Neural progenitor cell (in vitro differentiated cells): ENCODE results near the gene ANAPC5. TPM values are rescaled to one million over a fixed set of nuclear protein-coding genes. Genes with fewer than 3 reads are reported as not detected.

Experiments
- DNase-seq: peaks from one replicate; pipeline ENCODE4 v3.0.0-alpha.2; 2016; ENCODE audit warnings: low spot score
- H2AFZ ChIP-seq: fragments of 200-600 bp; sonication (generic); replicated peaks from 2 replicates; pipeline ENCODE4 v1.6.1; 2016; ENCODE audit warnings: antibody characterized with exemption
- H3F3A ChIP-seq: fragments of 200-600 bp; sonication (generic); 2 replicates; pipeline ENCODE4 v1.6.1; 2016; ENCODE audit warnings: antibody characterized with exemption, low read depth
- H3K27ac ChIP-seq: fragments of 200-600 bp; sonication (generic); 2 replicates; pipeline ENCODE4 v1.5.1; 2016; ENCODE audit warnings: mild to moderate bottlenecking
- H3K27me3 ChIP-seq: fragments of 200-600 bp; sonication (generic); 2 replicates; pipeline ENCODE4 v1.6.1; 2016; ENCODE audit warnings: mild to moderate bottlenecking, moderate library complexity
- H3K36me3 ChIP-seq: fragments of 200-600 bp; sonication (generic); 2 replicates; pipeline ENCODE4 v1.5.1; 2016
- H3K4me1 ChIP-seq: fragments of 200-600 bp; sonication (generic); 2 replicates; pipeline ENCODE4 v1.6.1; 2016; ENCODE audit warnings: mixed run types
- H3K4me2 ChIP-seq: fragments of 200-600 bp; sonication (generic); 2 replicates; pipeline ENCODE4 v1.6.1; 2016
- H3K4me3 ChIP-seq: fragments of 200-600 bp; sonication (generic); 2 replicates; pipeline ENCODE4 v1.5.1; 2016
- H3K79me2 ChIP-seq: fragments of 200-600 bp; sonication (generic); 2 replicates; pipeline ENCODE4 v1.6.1; 2016; ENCODE audit warnings: low read depth
- H3K9ac ChIP-seq: fragments of 200-600 bp; sonication (generic); 2 replicates; pipeline ENCODE4 v1.6.1; 2016
- H3K9me3 ChIP-seq: fragments of 200-600 bp; sonication (generic); 2 replicates; pipeline ENCODE4 v1.5.1; 2016; ENCODE audit warnings: low read depth
- H4K20me1 ChIP-seq: fragments of 200-600 bp; sonication (generic); 2 replicates; pipeline ENCODE4 v1.6.1; 2016; ENCODE audit warnings: low read depth
- H3K27ac Mint-ChIP-seq: 3 replicates; pipeline ENCODE4 v1.8.0; 2021; ENCODE audit warnings: mixed read lengths
- H3K27me3 Mint-ChIP-seq: 2 replicates; pipeline ENCODE4 v1.8.0; 2022; ENCODE audit warnings: low read depth, mild to moderate bottlenecking, inconsistent platforms, moderate library complexity, mixed read lengths; ENCODE audit not compliant: insufficient read depth
- H3K36me3 Mint-ChIP-seq: 3 replicates; pipeline ENCODE4 v1.8.0; 2021; ENCODE audit warnings: mixed read lengths
- H3K4me1 Mint-ChIP-seq: 3 replicates; pipeline ENCODE4 v1.8.0; 2021; ENCODE audit warnings: mixed read lengths
- H3K4me3 Mint-ChIP-seq: 3 replicates; pipeline ENCODE4 v1.8.0; 2021; ENCODE audit warnings: mild to moderate bottlenecking, moderate library complexity, mixed read lengths
- H3K9me3 Mint-ChIP-seq: 3 replicates; pipeline ENCODE4 v1.8.0; 2020; ENCODE audit warnings: mixed read lengths
- CTCF ChIP-seq: fragments of 200-600 bp; sonication (generic); IDR thresholded peaks from 2 replicates; pipeline ENCODE4 v1.5.1; 2017; ENCODE audit warnings: antibody characterized with exemption, mild to moderate bottlenecking
- EZH2 ChIP-seq: fragments of 200-600 bp; sonication (generic); IDR thresholded peaks from 2 replicates; pipeline ENCODE4 v1.6.1; 2017; ENCODE audit warnings: antibody characterized with exemption, mild to moderate bottlenecking, moderate library complexity
- EZH2phosphoT487 ChIP-seq: fragments of 200-600 bp; sonication (generic); IDR thresholded peaks from 2 replicates; pipeline ENCODE4 v1.6.1; 2017; ENCODE audit warnings: antibody characterized with exemption
- total RNA-seq: library from RNA; depleted of rRNA; stranded (reverse); fragments of >200 nt; gene quantifications from 2 replicates; pipeline ENCODE4 v1.2.3, GENCODE V29; 2015; ENCODE audit warnings: low replicate concordance

The ANAPC5 gene
- total RNA-seq, 1 donor from 2014 or later: 190 TPM

- peaks cover 2% of the 10 kb centered on the region for H3K27me3 Mint-ChIP-seq
- H3K4me3 ChIP-seq: no peak overlapping the region
- no peaks in the 10 kb centered on the region for H3K4me1 ChIP-seq
- no peak for TF ChIP-seq EZH2
- no peak for TF ChIP-seq CTCF
- TF ChIP-seq EZH2phosphoT487: no peak
- DNase-seq: no peak
- no peaks in the 10 kb centered on the region for H3K36me3 ChIP-seq
- H3K9me3 Mint-ChIP-seq: no peaks in the 10 kb centered on the region
- no peaks in the 10 kb centered on the region for H4K20me1 ChIP-seq
- peak overlapping the region; percentile 47 for H3K27ac Mint-ChIP-seq
- no peak overlapping the region for H3K9ac ChIP-seq
- no peaks in the 10 kb centered on the region for H3K36me3 Mint-ChIP-seq
- no peak overlapping the region for H3K27ac ChIP-seq
- no peaks in the 10 kb centered on the region for H3K79me2 ChIP-seq
- peak overlapping the region; percentile 0 for H2AFZ ChIP-seq
- no peaks in the 10 kb centered on the region for H3F3A ChIP-seq
- H3K4me1 Mint-ChIP-seq: peaks cover 6% of the 10 kb centered on the region
- no peaks in the 10 kb centered on the region for H3K27me3 ChIP-seq
- no peaks in the 10 kb centered on the region for H3K9me3 ChIP-seq
- H3K4me2 ChIP-seq: no peak overlapping the region
- no peak overlapping the region for H3K4me3 Mint-ChIP-seq
Measured at GRCh38 chr12:121365416-121366062, 13.3 kb upstream of the ANAPC5 start.

DNA sequence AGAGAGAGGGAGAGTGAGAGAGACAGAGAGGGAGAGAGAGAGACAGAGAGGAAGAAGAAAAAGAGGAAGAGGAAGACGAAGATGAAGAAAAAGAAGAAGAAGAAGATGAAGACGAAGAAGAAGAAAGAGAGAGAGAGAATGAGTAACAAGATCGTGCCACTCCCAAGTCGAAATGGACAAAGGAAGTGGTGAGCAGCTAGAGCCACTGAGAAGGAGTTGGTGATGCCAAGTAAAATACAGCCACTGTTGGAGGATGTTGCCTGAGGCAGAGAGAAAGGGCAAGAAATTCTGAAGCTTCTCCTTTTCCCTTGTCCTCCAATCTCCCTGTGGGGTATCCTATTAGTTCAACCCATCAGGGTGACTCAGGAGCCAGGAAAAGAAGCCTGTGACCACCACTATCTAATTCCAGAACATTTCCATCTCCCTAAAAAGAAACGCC, 12.5 kb upstream of the ANAPC5 start:
- Histone ChIP-seq H3K27me3 (no peaks in the 10 kb centered on the region), H4K20me1 (no peaks in the 10 kb centered on the region), H3K4me3 (no peak overlapping the region), H3K9ac (no peak overlapping the region), H3F3A (no peaks in the 10 kb centered on the region), H3K27ac (no peak overlapping the region), H3K4me1 (no peaks in the 10 kb centered on the region), H3K79me2 (no peaks in the 10 kb centered on the region), H3K4me2 (no peak overlapping the region), H3K36me3 (no peaks in the 10 kb centered on the region), H2AFZ (peak overlapping the region; percentile 50), H3K9me3 (no peaks in the 10 kb centered on the region)
- H3K4me1 Mint-ChIP-seq: peaks cover 6% of the 10 kb centered on the region
- no peak for DNase-seq
- no peaks in the 10 kb centered on the region for H3K9me3 Mint-ChIP-seq
- no peaks in the 10 kb centered on the region for H3K36me3 Mint-ChIP-seq
- H3K27me3 Mint-ChIP-seq: peaks cover 2% of the 10 kb centered on the region
- H3K4me3 Mint-ChIP-seq: no peak overlapping the region
- TF ChIP-seq EZH2phosphoT487 (no peak), EZH2 (no peak), CTCF (no peak)
- H3K27ac Mint-ChIP-seq: no peak overlapping the region

DNA sequence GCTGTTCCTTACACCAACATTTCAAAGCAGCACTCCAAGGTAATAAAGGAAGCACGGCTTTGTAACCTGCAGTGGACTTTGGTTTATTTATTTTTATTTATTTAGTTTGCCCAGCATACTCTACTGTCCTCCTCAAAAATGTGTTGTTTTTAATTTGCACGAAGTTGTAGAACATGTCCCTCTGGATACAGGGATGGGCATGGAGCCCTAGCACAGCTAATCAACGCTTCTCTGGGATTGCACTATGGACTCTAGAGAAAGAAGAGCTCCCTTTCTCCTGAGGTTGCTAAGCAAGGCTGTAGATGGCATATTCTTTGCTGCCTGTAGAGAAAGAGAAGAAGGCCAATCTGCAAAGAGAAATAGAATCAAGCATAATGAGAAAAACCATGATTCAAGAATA, 5.9 kb upstream of the ANAPC5 start:
- H3K4me3 ChIP-seq: no peak overlapping the region
- H3K4me1 Mint-ChIP-seq: peaks cover 2% of the 10 kb centered on the region
- no peaks in the 10 kb centered on the region for H4K20me1 ChIP-seq
- no peak overlapping the region for H3K9ac ChIP-seq
- TF ChIP-seq EZH2: no peak
- no peak for TF ChIP-seq EZH2phosphoT487
- no peak for TF ChIP-seq CTCF
- no peaks in the 10 kb centered on the region for H3K36me3 Mint-ChIP-seq
- H3K36me3 ChIP-seq: no peaks in the 10 kb centered on the region
- H2AFZ ChIP-seq: no peak overlapping the region
- no peak overlapping the region for H3K27ac Mint-ChIP-seq
- H3K79me2 ChIP-seq: no peaks in the 10 kb centered on the region
- no peaks in the 10 kb centered on the region for H3K9me3 ChIP-seq
- no peak overlapping the region for H3K4me2 ChIP-seq
- H3K9me3 Mint-ChIP-seq: no peaks in the 10 kb centered on the region
- H3K27ac ChIP-seq: no peak overlapping the region
- H3K4me3 Mint-ChIP-seq: no peak overlapping the region
- DNase-seq: no peak
- H3F3A ChIP-seq: peaks cover 3% of the 10 kb centered on the region
- H3K27me3 ChIP-seq: no peaks in the 10 kb centered on the region
- peaks cover 3% of the 10 kb centered on the region for H3K27me3 Mint-ChIP-seq
- H3K4me1 ChIP-seq: peaks cover 3% of the 10 kb centered on the region
